Brain microvascular endothelial cell (primary cell): Measurements from ENCODE around the gene TJP1.
"Not testable (repeated sequence)": the region's sequence is repeated elsewhere in the genome, so short reads cannot be mapped to it uniquely, and the experiment has no call there.

Experiments
- DNase-seq: peaks from one replicate; pipeline ENCODE4 v3.0.0-alpha.2; 2020
- H3K27ac ChIP-seq: fragments of 250-450 bp; sonication (Bioruptor Pico); 2 replicates; pipeline ENCODE4 v1.5.1; 2020; ENCODE audit warnings: mild to moderate bottlenecking, moderate library complexity
- H3K27me3 ChIP-seq: fragments of 250-450 bp; sonication (Bioruptor Pico); replicated peaks from 2 replicates; pipeline ENCODE4 v1.5.1; 2020; ENCODE audit warnings: mild to moderate bottlenecking
- H3K36me3 ChIP-seq: fragments of 250-450 bp; sonication (Bioruptor Pico); replicated peaks from 2 replicates; pipeline ENCODE4 v1.5.1; 2020; ENCODE audit warnings: mild to moderate bottlenecking
- H3K4me3 ChIP-seq: 2 replicates; pipeline ENCODE4 v1.5.1; 2011; ENCODE audit warnings: low read depth, mild to moderate bottlenecking, control low read depth, low read length, moderate library complexity
- CTCF ChIP-seq: IDR thresholded peaks from 2 replicates; pipeline ENCODE4 v1.5.1; 2011; ENCODE audit warnings: low read depth, mild to moderate bottlenecking, moderate library complexity, low read length, control low read depth, inconsistent platforms; ENCODE audit errors: missing control alignments
- in situ Hi-C: cut with HindIII; loops from 2 replicates; pipeline ENCODE4 v1.10.0; 2017; ENCODE audit warnings: low sequenced_read_pairs, low pct_ligation_motif_present

TJP1 gene

GRCh38 chr15:29698030-29698701, 124.1 kb downstream of the TJP1 start:
- in situ Hi-C loops = no loop called here
- Histone ChIP-seq H3K36me3 (peaks cover 32% of the 10 kb centered on the region), H3K27ac (peak overlapping the region; percentile 40), H3K4me3 (no peak overlapping the region), H3K27me3 (no peaks in the 10 kb centered on the region)
- TF ChIP-seq CTCF = no peak
- peak; percentile 88 for DNase-seq

- no peak overlapping the region for H3K4me3 ChIP-seq
- in situ Hi-C loops = no loop called here
- H3K27me3 ChIP-seq = no peaks in the 10 kb centered on the region
- H3K36me3 ChIP-seq = peaks cover 24% of the 10 kb centered on the region
- TF ChIP-seq CTCF = no peak
- no peak for DNase-seq
- H3K27ac ChIP-seq = no peak overlapping the region
Measured at GRCh38 chr15:29696950-29697738, 125.1 kb downstream of the TJP1 start.

- in situ Hi-C loops, H3K27ac ChIP-seq, DNase-seq, H3K4me3 ChIP-seq, H3K27me3 ChIP-seq: not testable (repeated sequence)
- peaks cover 22% of the 10 kb centered on the region for H3K36me3 ChIP-seq
Measured at GRCh38 chr15:29696506-29696905, 125.8 kb downstream of the TJP1 start.

GRCh38 chr15:29695489-29696167, 126.6 kb downstream of the TJP1 start:
- in situ Hi-C loops = no loop called here
- DNase-seq = no peak
- Histone ChIP-seq H3K27ac (no peak overlapping the region), H3K36me3 (peaks cover 13% of the 10 kb centered on the region), H3K4me3 (no peak overlapping the region), H3K27me3 (no peaks in the 10 kb centered on the region)
- TF ChIP-seq CTCF = no peak

- TF ChIP-seq CTCF = no peak
- Histone ChIP-seq H3K27me3 (no peaks in the 10 kb centered on the region), H3K4me3 (no peak overlapping the region), H3K36me3 (peaks cover 2% of the 10 kb centered on the region), H3K27ac (no peak overlapping the region)
- in situ Hi-C loops = no loop called here
- DNase-seq = no peak
Measured at GRCh38 chr15:29693225-29693624, 129.0 kb downstream of the TJP1 start.

GRCh38 chr15:29692527-29692926, 129.7 kb downstream of the TJP1 start:
- in situ Hi-C loops = no loop called here
- Histone ChIP-seq H3K4me3 (no peak overlapping the region), H3K36me3 (peaks cover 2% of the 10 kb centered on the region), H3K27ac (no peak overlapping the region), H3K27me3 (no peaks in the 10 kb centered on the region)
- TF ChIP-seq CTCF = peak; percentile 23
- DNase-seq = no peak
